Heart right ventricle (tissue), 16 donors: ENCODE data around the gene ABCD2. TPM values are rescaled to one million over a fixed set of nuclear protein-coding genes. Genes with fewer than 3 reads are reported as not detected.
A peak's percentile ranks its signal among the peaks of the same experiment; 100 is the strongest.

ENCODE experiments used
- ATAC-seq, 8 donors: fragments of 200-7000 bp; cut with Tn5 transposase; one replicate each; pipeline ENCODE4 v1.9.1; 2020; ENCODE audit warnings: mild to moderate bottlenecking in 8 of 8, moderate library complexity in 8 of 8, moderate number of reproducible peaks in 1 of 8
- DNase-seq, 2 donors: peaks; one replicate each; pipeline ENCODE4 v3.0.0-alpha.2; 2020
- H3K27ac ChIP-seq, 10 donors: fragments of 200-600 bp; sonication (generic) in 2 of 10; one replicate each; pipeline versions ENCODE4 v1.5.0 to v1.8.0; 2020 to 2022; ENCODE audit warnings: mild to moderate bottlenecking in 3 of 10
- H3K27me3 ChIP-seq, 7 donors: fragments of 200-600 bp; one replicate each; pipeline ENCODE4 v1.8.0; 2021 to 2022; ENCODE audit warnings: mild to moderate bottlenecking in 2 of 7
- H3K36me3 ChIP-seq, 9 donors: fragments of 200-600 bp; sonication (generic) in 1 of 9; one replicate each; pipeline versions ENCODE4 v1.5.0 to v1.8.0; 2020 to 2022; ENCODE audit warnings: mild to moderate bottlenecking in 2 of 9
- H3K4me1 ChIP-seq, 9 donors: fragments of 200-600 bp; sonication (generic) in 1 of 9; one replicate each; pipeline versions ENCODE4 v1.5.0 to v1.8.0; 2020 to 2022; ENCODE audit warnings: mild to moderate bottlenecking in 4 of 9
- H3K4me3 ChIP-seq, 10 donors: fragments of 200-600 bp; sonication (generic) in 2 of 10; one replicate each; pipeline versions ENCODE4 v1.5.0 to v1.8.0; 2020 to 2022; ENCODE audit warnings: mild to moderate bottlenecking in 7 of 10, moderate library complexity in 2 of 10
- H3K9me3 ChIP-seq, 11 donors: fragments of 200-600 bp in 10 of 11; sonication (generic) in 2 of 11; one replicate each; pipeline versions ENCODE4 v1.5.0 to v1.8.0; 2013 to 2022; ENCODE audit warnings: mild to moderate bottlenecking in 2 of 11, control low read depth in 1 of 11, moderate library complexity in 1 of 11
- CTCF ChIP-seq, 9 donors: fragments of 200-600 bp; sonication (generic) in 2 of 9; IDR thresholded peaks; one replicate each; pipeline versions ENCODE4 v1.5.0 to v1.8.0; 2021 to 2022; ENCODE audit warnings: antibody characterized with exemption in 9 of 9, mild to moderate bottlenecking in 5 of 9, moderate library complexity in 1 of 9
- WGBS, 2 donors: extraction: QIAGEN DNeasy Blood & Tissue Kit; methylation state at CpG; one replicate each; pipeline ENCODE4 v1.1.7; 2013; ENCODE audit warnings: inconsistent platforms in 1 of 2; 5-methylcytosine and 5-hydroxymethylcytosine counted together
- intact Hi-C, 10 donors: fragments of 100-400 bp; cut with DNase I; formaldehyde crosslinking; loops; one replicate each; pipeline versions ENCODE4 v1.11.1 to v1.14.2; 2022
- polyA plus RNA-seq, 2 donors: library from polyadenylated mRNA; stranded (reverse); fragments of 200-250 nt; gene quantifications; one replicate each; pipeline ENCODE4 v1.2.3, GENCODE V29; 2013
- total RNA-seq, 10 donors: library from RNA; stranded (reverse); fragmentation: NEBNext Ultra II Directional in 3 of 10; extraction: Animal tissue kit (Norgen Biotek cat#: 25700) in 3 of 10; gene quantifications; one replicate each; pipeline versions ENCODE4 v1.2.1 to v1.2.4, GENCODE V29; 2021 to 2023
- donor health status: Arrhythmogenic right ventricular cardiomyopathy.
- donor health status: ischemic (EF 13 %, LVEDD 7.1; RV severe dilation, severe dysfunction).
- donor health status: healthy with polysubstance abuse.
- donor health status: DM: no; HTN: yes; CAD: no.
- donor health status: DM: no; HTN: no; CAD: no.
- donor health status: ischemic (EF 25% LVEDD 6.9; RV normal size, moderate dysfunction).
- donor health status: ischemic (EF 25% LVEDD 5.7; RV mildly dilated, moderate dysfunction).
- donor health status: healthy.
- donor health status: DM: yes; HTN: yes; CAD: no.
- donor health status: Ischemic cardiomyopathy.
- donor health status: ischemic (EF 35%, LVEDD 5.7; RV mildly dilated, moderate dysfunction).
- donor health status: nonischemic (EF 11% LVEDD 7.7; RV severe dilation, severe dysfunction).
- donor health status: DM: yes; HTN: yes; CAD: no.
- donor health status: PGD.
- donor health status: ischemic (EF 29% LVEDD 5.4; RV normal size, mild dysfunction).
- donor health status: nonischemic (EF 23%, LVEDD 6.1; RV moderate dilation, normal function).

The ABCD2 gene
- total and polyA plus RNA-seq, 12 donors: 0.32 to 10.1 (median 7.6) TPM

DNA sequence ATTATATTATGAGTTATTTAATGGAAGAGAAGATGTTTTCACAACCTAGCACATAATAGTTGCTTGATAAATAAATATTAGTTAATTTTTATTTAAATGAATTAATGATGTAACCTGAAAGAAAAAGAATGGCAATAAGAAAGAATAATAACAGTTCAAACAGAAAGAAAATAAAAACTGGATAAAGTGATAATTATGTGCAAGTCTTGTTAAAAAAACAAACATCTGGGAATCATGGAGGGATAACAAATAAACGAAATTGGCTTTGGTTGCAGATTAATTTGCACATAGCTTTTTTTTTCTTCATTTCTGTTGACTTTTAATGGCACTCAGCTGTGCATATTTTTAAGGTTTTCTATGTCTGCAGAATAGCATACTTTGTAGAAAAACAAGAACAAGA lies 23.4 kb upstream of the ABCD2 start:
- 61 to 68% methylated on average over 1 of the region's 1 CpG for WGBS, 2 donors
- H3K9me3 ChIP-seq: no peaks in the 10 kb centered on the region
- H3K4me1 ChIP-seq: no peaks in the 10 kb centered on the region
- no peak overlapping the region for H3K27ac ChIP-seq
- intact Hi-C loops: no loop called here
- H3K36me3 ChIP-seq: no peaks in the 10 kb centered on the region
- no peak for ATAC-seq
- no peak for DNase-seq
- no peak for TF ChIP-seq CTCF (IDR thresholded peaks at IDR 0.05)
- H3K4me3 ChIP-seq: no peak overlapping the region
- H3K27me3 ChIP-seq: no peaks in the 10 kb centered on the region

GRCh38 chr12:39638840-39639239 lies 19.2 kb upstream of the ABCD2 start:
- no peak for TF ChIP-seq CTCF (IDR thresholded peaks at IDR 0.05)
- no peak overlapping the region for H3K27ac ChIP-seq
- 79 to 89% methylated on average over 2 of the region's 2 CpGs for WGBS, 2 donors
- no peaks in the 10 kb centered on the region for H3K4me1 ChIP-seq
- H3K27me3 ChIP-seq: no peaks in the 10 kb centered on the region
- no peak overlapping the region for H3K4me3 ChIP-seq
- intact Hi-C loops: no loop called here
- H3K36me3 ChIP-seq: no peaks in the 10 kb centered on the region
- DNase-seq (no peak), ATAC-seq (no peak)
- no peaks in the 10 kb centered on the region for H3K9me3 ChIP-seq

GRCh38 chr12:39638178-39638577 lies 18.6 kb upstream of the ABCD2 start:
- Histone ChIP-seq H3K27ac (no peak overlapping the region), H3K4me3 (no peak overlapping the region), H3K36me3 (no peaks in the 10 kb centered on the region), H3K9me3 (no peaks in the 10 kb centered on the region), H3K4me1 (no peaks in the 10 kb centered on the region), H3K27me3 (no peaks in the 10 kb centered on the region)
- peak in 2 of 8 donors; percentile 20 to 48 for ATAC-seq
- DNase-seq: no peak
- no peak for TF ChIP-seq CTCF (IDR thresholded peaks at IDR 0.05)
- intact Hi-C loops: no loop called here

GRCh38 chr12:39632670-39633069 lies 13.1 kb upstream of the ABCD2 start:
- Histone ChIP-seq H3K36me3 (no peaks in the 10 kb centered on the region), H3K27me3 (no peaks in the 10 kb centered on the region), H3K4me1 (no peaks in the 10 kb centered on the region), H3K4me3 (no peak overlapping the region), H3K9me3 (no peaks in the 10 kb centered on the region), H3K27ac (no peak overlapping the region)
- peak in 1 of 9 donors; percentile 9 for TF ChIP-seq CTCF (IDR thresholded peaks at IDR 0.05)
- DNase-seq (no peak), ATAC-seq (no peak)
- intact Hi-C loops: no loop called here

- Histone ChIP-seq H3K4me1 (no peaks in the 10 kb centered on the region), H3K36me3 (no peaks in the 10 kb centered on the region), H3K27ac (peak overlapping the region in 1 of 10 donors; percentile 69), H3K27me3 (no peaks in the 10 kb centered on the region), H3K9me3 (no peaks in the 10 kb centered on the region), H3K4me3 (no peak overlapping the region)
- intact Hi-C loops: no loop called here
- no peak for TF ChIP-seq CTCF (IDR thresholded peaks at IDR 0.05)
- ATAC-seq: no peak
- DNase-seq: no peak
- WGBS, 2 donors: 63% methylated on average over 1 of the region's 1 CpG
Observed at GRCh38 chr12:39628836-39629235, 9.2 kb upstream of the ABCD2 start.
